COLO668 (cell line): ENCODE data around the gene TMEM98.
"Not testable (repeated sequence)": the region's sequence is repeated elsewhere in the genome, so short reads cannot be mapped to it uniquely, and the experiment has no call there.

Experiments used
- DNase-seq: peaks from one replicate; lab custom pipeline; 2025; ENCODE audit not compliant: unreplicated experiment; lab: John Stamatoyannopoulos, UW

Gene TMEM98

GRCh38 chr17:32941419-32942032 is 13.6 kb downstream of the TMEM98 start:
- no peak for DNase-seq

- DNase-seq = no peak
Observed at GRCh38 chr17:32943206-32943605, 15.3 kb downstream of the TMEM98 start.

- no peak for DNase-seq
Observed at GRCh38 chr17:32943647-32944191, 15.8 kb downstream of the TMEM98 start.

- no peak for DNase-seq
Observed at GRCh38 chr17:32944248-32945020, 16.5 kb downstream of the TMEM98 start.

- DNase-seq = no peak
Observed at GRCh38 chr17:32946375-32947135, 18.6 kb downstream of the TMEM98 start.

- DNase-seq = no peak
Observed at GRCh38 chr17:32947736-32948135, 19.8 kb downstream of the TMEM98 start.

- DNase-seq = no peak
Observed at GRCh38 chr17:32949181-32949580, 21.2 kb downstream of the TMEM98 start.

GRCh38 chr17:32952491-32952890 is 24.5 kb downstream of the TMEM98 start:
- DNase-seq = not testable (repeated sequence)

GRCh38 chr17:32953045-32953444 is 25.1 kb downstream of the TMEM98 start:
- no peak for DNase-seq

GRCh38 chr17:32953857-32954256 is 25.9 kb downstream of the TMEM98 start:
- DNase-seq = no peak

GRCh38 chr17:32954477-32954876 is 26.5 kb downstream of the TMEM98 start:
- DNase-seq = no peak

- no peak for DNase-seq
Observed at GRCh38 chr17:32955155-32955554, 27.2 kb downstream of the TMEM98 start.

- DNase-seq = no peak
Observed at GRCh38 chr17:32956240-32956970, 28.5 kb downstream of the TMEM98 start.

- DNase-seq = no peak
Observed at GRCh38 chr17:32958418-32958817, 30.5 kb downstream of the TMEM98 start.

- DNase-seq = no peak
Observed at GRCh38 chr17:32960815-32961214, 32.9 kb downstream of the TMEM98 start.

- DNase-seq = no peak
Observed at GRCh38 chr17:32962320-32962711, 34.4 kb downstream of the TMEM98 start.

- no peak for DNase-seq
Observed at GRCh38 chr17:32964541-32964940, 36.6 kb downstream of the TMEM98 start.

- DNase-seq = not testable (repeated sequence)
Observed at GRCh38 chr17:32969231-32969630, 41.3 kb downstream of the TMEM98 start.

- no peak for DNase-seq
Observed at GRCh38 chr17:32970281-32970680, 42.3 kb downstream of the TMEM98 start.

- DNase-seq = no peak
Observed at GRCh38 chr17:32971171-32971570, 43.2 kb downstream of the TMEM98 start.

- no peak for DNase-seq
Observed at GRCh38 chr17:32976131-32976530, 48.2 kb downstream of the TMEM98 start.
